Activated CD4-positive, alpha-beta T cell treated with anti-CD3 and anti-CD28 coated beads, Interleukin-10, Interleukin-2, amounts not matched to agents 100 ng/mL and 50 ng/mL, durations not matched to agents 16 hours and 8 hours (primary cell): ENCODE data around the gene BMF.

ENCODE experiments used
- DNase-seq: peaks from one replicate; pipeline ENCODE4 v3.0.0-alpha.2; 2020

Gene BMF

DNA sequence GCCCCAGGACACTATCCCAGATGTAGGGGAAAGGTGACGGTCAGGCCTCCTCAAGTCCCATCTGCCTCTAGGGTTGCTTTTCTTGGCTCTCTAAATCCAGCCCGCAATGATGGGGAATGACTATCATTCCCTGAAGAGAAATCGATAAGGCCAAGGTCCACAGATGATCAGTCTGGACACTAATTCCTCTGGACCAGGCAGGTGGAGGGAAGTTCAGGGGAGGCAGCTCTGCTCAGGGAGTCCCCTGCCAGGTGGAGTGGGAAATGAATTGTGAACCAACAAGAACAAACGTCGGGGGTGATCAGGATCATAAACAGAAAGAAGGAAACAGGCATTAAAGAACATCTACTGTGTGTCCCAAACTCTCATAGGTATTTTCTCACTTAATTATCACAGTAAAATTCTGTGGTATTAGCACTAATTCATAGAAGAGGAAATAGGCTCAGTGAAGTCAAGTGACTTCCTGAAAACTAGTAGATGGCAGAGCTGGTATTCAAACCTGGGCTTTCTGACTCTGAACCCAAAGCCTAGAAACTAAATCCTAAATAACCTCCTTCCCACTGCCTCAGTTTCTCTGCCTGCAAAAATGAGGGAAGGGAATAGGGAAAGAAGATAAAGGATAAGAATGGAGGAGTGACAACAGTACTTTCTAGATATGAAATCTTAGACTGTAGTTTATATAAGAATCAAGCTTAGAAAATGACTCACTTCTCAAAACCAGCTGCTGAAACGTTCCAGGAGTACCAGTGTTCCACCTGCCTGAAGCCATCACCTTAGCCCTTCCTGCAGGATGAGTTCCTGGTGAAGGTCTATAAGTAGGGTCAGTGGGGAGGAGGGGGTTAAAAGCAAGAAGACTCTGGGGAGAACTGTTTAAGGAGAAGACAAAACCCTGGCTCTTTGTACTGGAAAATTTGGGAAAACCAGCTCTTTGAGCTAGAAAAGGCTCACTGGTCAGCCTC, 7.5 kb downstream of the BMF start:
- DNase-seq, result no peak

DNA sequence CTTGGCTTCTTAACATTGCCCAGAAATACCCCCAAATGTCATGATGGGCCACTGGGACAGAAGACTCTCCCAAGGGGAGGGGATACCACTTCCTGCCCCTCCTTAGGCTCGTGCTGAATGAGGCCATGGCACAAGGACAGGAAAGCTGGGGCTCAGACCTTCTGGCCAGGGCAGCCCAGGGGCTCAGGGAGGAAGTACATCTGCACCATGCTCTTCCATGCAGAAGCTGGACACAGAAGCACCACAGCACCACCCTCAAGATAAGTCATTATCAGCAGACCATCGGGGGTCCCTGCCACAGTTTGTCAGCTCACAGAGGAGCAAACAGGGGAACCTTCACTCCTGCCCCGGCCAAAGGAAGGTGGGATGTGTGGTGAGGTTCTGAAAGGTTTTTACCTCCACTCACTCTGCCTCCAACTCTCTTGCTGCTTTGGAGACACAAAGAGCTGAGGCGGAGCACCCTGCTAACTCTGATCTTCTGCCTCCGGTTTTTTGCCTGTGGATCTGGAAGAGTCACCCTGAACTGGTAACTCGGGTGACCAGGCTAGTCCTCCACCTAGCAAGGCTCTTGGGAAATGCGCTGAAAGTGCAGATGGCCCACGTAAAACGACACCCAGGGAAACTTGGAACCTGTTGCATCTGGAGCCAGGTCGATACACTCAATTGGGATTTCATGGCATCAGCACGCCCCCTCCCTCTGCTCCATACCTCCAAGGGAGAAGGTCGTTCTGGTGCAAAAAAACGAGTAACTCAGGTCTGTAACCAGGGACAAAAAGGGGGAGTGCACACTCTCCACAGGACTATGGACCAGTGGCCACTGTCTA, 8.3 kb downstream of the BMF start:
- no peak for DNase-seq

DNA sequence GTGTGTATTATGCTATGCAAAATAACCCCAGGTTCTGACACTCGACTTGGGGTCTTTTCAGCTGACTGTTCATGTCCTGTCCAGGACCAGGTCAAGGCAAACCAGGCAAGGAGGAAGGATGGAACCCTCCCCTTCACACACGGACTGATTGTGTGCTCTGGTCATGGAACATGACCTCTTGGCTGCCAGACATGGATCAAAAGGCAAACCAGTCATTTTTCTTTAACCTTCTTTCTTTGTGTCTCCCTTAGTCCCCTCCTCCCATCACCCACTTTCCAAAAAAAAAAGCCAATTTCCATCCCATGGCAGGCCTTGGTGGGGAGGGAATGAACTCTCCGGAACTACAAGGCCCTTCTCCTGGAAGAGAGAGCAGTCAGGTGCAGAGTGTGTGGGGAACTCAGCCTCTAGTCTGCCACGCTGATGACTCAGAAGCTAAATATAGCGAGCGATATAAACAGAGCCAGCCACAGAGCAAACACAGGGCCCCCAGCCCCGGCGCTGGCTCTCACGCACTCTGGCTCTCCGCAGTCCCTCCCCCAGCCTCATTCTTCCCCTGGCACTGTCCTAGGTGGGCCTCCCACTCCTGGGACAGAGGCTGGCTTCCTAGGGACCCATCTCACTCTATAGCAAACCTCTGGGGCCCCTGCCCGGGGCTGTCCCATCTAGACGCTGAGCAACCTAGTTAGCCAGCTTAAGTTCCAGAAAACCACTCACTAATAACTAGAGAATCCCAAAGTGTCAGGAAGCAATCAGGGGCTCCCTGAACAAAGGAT, 10.0 kb downstream of the BMF start:
- peak; percentile 91 for DNase-seq

- peak; percentile 22 for DNase-seq
Measured at GRCh38 chr15:40097968-40098476, 10.7 kb downstream of the BMF start.

DNA sequence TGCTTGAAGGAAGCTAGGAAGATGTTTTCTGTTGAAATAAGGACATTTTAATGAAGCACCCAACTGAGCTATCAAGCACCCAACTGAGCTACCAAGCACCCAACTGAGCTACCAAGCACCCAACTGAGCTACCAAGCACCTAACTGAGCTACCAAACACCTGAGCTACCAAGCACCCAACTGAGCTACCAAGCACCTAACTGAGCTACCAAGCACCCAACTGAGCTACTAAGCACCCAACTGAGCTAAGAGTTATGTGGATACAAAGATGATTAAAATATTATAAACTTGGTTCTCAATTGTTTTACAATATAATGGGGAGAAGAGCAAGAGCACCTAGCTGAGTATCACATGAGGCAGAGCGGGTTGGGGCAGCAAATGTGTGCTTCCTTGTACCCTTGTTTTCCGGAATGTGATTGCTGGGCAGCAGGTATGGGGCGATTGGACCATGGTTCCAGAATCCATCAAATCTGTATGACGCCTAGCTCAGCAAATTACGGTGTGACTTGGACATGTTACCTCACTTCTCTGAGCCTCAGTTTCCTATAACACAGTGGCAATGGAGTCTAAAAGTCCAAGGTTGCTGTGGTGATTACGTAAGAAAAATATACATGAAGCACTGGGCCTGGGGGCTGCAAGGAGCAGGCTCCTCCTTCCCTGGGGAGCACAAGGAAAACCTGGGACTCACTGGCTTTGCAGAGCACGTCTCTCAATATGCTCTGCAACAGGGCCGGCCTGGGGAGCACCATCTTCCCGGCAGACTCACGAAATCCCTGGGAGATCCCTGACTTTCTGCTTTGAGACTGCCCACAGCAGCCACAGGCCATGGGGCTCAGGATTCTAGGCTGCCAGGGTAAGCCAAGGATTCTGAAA, 11.3 kb downstream of the BMF start:
- no peak for DNase-seq

DNA sequence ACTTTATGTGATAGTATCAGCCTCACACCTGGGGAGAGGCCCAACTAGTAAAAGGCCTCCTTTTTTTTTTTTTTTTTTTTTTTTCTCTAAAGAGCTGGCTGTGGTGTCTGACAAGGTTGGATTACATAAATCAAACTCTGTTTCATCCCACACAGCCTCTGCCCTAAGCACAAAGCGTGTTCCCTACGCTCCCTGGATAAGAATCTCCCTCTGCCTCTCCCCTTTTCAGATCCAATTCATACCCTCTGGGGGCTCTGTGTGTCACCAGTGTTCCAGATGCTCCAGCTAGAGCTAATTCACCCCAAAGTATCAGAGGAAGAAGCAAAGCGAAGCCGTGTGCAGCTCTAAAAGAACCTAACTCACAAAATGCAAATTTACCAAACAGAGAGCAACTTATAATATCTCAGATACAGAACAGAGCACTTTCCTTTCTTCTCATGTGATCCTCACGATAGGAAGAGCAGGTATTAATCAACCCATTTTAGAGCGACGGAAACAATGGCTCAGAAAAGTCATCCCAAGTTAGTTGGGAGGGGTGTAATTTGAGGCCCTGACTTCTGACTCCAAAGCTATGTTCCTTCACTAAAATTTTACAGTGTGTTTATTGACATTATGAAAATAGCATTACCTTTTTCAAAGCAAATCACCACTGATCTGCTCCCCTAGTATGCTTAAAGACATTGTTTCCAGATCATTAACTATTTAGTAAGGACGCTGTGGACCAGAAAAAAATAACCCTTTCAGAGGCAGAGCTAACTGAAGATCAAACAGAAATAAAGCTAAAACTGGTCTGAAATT, 12.4 kb downstream of the BMF start:
- DNase-seq, result peak; percentile 23

DNA sequence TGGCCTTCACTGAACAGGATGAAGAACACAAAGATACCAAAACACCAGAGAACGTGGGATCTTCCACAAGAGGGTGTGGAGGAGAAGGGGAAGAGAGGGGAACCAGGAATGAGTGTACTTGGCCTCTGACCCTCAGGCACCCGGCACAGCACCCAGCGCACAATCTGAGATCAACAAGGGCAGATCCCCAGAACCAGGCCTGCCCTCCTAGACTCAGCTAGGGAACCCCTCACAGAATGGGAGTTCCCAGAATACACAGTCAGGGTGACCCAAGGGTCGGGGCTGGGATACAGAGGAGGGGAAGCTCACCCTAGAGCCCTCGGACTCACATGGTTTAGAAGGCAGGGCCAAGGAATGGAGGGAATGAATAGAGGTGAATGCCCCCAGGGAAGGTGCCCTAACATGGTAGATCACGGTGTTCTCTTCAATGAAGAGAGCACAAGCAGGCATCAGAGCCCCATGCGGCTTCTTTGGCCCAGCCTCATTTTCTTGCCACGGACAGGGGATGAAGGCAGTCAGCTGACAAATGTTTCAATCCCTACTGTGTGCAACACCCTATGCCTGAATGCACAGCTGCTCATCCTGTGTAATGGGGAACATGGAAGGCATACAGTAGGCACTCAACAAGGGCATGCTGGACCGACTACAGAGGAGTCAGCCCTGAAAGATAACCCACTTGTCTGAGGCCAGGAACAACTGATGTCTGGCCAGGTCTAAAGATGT, 13.1 kb downstream of the BMF start:
- DNase-seq, result no peak

GRCh38 chr15:40094156-40094555, 14.5 kb downstream of the BMF start:
- no peak for DNase-seq

DNA sequence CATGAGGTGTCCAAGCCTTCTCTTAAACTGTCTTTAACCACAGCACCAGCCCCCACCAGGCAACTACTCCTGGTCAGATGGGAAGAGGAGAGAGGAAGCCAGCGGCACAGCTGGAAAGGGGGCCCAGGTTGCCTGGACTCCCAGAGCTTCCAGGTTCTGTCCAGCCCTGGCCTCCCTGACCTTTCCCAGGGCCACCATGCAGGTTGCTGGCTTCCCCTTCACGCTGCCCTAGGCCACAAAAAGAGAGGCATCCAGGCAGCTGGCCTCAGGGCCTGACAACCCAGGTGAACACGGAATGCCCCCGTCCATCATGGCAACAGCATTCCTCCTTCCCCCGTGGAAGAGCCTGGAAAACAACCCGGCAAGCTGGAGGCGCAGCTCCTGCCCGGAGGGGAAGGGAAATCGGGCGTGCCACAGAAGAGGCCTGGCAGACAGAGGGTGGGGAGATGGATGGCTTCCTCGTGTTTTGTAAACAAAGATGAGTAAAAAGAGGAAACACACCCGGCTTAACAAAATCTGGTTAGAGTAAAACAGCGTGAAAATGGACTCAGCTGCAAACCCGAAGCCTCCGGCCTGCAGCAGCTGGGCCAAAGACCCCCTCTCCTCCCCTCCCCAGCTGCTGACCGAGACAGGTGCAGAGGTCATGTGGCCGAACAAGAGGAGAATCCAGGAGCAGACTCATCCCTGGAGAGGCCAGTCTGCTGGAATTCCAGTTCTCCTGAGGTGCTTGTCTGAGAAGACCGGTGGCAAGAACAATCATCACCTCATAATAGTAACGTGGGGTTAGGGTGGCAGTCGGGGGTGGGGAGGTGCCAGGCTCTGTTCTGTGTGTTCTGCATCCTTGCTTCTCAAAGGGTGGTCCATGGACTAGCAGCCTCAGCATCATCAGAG, 15.5 kb downstream of the BMF start:
- DNase-seq, result no peak

GRCh38 chr15:40092256-40092978, 16.3 kb downstream of the BMF start:
- no peak for DNase-seq

GRCh38 chr15:40091861-40092255, 16.8 kb downstream of the BMF start:
- DNase-seq, result no peak

DNA sequence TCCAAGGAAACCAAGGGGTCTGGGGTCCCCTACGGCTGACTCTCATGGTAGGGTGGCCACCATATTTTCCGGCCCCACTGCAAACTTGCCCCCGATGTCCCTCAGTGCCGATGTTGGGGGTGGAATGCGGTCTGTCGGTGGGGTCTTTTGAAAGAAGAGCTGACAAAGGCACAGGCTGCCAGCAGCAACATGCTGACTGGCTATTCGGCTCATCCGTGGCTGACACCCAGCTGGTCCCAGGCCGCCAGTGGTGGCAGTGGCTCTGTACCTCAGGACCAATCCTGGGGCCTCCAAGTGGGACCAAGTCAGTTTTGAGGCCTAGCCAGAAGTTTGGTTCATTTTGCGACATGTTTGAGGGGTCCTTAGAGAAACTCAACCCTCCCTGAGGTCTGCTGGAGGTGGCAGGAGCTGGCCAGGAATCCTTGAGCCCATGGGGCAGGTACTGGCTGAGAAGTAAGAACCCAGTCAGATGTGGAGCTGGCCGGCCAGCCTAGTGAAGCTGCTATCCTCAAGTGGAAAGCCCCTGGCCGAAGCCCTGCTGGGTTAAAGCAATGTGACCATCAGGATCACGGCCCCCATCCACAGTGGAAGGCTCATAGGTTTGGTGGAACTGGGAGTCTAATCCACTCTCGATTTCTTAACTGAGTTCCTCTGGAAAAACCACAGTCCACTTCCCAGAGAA, 17.8 kb downstream of the BMF start:
- no peak for DNase-seq

DNA sequence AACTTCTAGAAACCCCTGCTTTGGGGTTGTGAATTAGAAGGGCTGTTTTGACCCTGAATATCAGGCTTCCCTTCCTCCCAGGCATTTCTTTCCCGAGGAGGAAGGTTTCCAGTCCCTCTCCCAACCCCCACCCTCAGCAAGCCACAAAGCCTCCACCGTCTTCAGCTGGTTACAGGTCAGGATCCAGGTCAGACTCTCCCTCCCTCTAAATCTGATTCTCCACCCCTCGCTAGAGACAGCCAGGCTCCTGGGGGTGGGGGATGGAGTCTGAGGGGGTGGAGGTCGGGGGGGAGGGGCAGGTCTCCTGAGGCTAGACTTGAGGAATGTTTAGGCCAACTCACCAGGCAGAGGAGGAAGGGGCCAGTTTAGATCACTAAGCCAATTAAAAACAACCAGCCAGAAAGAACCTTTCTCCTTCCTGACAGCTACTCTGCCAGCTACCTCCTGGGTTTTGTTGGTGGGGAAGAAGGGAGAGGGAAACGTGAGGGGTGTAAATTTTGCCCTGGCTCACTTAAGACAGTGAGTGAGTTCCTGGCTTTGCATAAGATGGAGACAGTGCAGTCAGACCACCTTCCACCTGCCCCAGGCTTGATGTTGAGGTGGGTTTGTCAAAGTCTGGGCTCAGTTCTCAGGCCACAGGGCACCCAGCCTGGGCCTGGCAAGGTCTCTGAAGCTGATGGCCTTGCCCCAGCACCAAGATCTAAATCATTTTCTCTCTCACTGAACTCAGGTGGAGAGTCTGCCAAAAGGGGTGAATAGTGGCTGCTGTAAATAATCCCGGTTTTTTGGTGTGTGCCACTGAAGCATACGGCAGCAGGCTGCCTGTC, 19.5 kb downstream of the BMF start:
- DNase-seq, result no peak

GRCh38 chr15:40087991-40088928, 20.4 kb downstream of the BMF start:
- DNase-seq, result no peak

GRCh38 chr15:40087068-40087810, 21.4 kb downstream of the BMF start:
- DNase-seq, result no peak
